Measurements from ENCODE around the gene NKAIN2.

The NKAIN2 gene

DNA sequence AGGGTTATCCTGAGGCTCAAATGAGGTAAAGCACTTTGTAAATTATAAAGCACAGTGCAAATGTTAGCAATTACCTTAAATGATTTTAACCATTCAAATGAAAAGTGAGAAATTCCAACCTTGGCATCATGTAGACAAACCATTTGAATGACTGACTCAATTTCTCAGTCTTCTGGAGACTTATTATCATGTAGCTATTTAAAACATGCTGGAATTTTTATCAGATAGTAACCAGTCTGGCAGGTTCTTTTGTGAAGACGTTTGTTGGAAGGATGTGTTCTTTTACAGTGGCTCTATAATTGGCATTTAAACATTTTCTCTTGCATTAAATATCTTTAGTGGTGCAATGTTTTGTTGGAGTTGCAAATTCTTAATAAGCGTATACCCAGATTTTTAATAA lies 386.6 kb downstream of the NKAIN2 start (continued):
- TF ChIP-seq, protein P1, sequence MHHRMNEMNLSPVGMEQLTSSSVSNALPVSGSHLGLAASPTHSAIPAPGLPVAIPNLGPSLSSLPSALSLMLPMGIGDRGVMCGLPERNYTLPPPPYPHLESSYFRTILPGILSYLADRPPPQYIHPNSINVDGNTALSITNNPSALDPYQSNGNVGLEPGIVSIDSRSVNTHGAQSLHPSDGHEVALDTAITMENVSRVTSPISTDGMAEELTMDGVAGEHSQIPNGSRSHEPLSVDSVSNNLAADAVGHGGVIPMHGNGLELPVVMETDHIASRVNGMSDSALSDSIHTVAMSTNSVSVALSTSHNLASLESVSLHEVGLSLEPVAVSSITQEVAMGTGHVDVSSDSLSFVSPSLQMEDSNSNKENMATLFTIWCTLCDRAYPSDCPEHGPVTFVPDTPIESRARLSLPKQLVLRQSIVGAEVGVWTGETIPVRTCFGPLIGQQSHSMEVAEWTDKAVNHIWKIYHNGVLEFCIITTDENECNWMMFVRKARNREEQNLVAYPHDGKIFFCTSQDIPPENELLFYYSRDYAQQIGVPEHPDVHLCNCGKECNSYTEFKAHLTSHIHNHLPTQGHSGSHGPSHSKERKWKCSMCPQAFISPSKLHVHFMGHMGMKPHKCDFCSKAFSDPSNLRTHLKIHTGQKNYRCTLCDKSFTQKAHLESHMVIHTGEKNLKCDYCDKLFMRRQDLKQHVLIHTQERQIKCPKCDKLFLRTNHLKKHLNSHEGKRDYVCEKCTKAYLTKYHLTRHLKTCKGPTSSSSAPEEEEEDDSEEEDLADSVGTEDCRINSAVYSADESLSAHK (tag by site-specific recombination; IDR thresholded peaks at IDR 0.05) = no peak

DNA sequence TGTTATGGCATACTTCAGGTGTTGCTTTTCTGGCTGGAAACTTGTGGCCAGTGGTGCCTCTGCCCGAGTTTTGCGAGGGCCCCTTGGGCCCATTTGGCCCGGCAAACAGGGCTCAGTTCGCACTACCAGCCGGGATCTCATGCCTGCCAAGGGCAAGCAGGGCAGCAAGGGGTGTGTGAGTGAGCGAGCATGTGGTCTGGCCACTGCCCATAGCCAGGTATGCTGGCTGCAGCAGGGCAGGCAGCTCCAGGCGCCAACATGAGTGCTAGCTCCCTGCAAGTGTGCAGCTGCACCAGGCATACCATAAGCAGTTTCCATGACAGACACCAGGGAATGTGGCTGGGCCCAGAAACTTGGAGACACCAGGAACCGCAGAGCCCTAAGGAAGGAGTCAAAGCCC lies 389.5 kb downstream of the NKAIN2 start:
- CTCF ChIA-PET = interaction anchor here (0.6 kb wide), 1 partner anchor 856 kb away, joined by 5 read pairs; no protein-coding TSS in a partner anchor
- Histone ChIP-seq H3K27ac (ENCODE audit: extremely low read depth, low read depth, low read length) (no peak overlapping the region), H3K4me1 (ENCODE audit: control insufficient read depth, insufficient read depth, low read length) (no peaks in the 10 kb centered on the region), H3K4me3 (ENCODE audit: low read depth, low read length) (no peak overlapping the region), H3K36me3 (ENCODE audit: control insufficient read depth in 2 of 2, insufficient read depth in 1 of 2, low read length in 2 of 2) (no peaks in the 10 kb centered on the region), H3K9me3 (ENCODE audit: control insufficient read depth, insufficient read depth, low read depth, low read length) (no peaks in the 10 kb centered on the region)
- no peak for TF ChIP-seq KLF7 (tag by site-specific recombination; IDR thresholded peaks at IDR 0.05; ENCODE audit: borderline replicate concordance)
- TF ChIP-seq, protein P2, sequence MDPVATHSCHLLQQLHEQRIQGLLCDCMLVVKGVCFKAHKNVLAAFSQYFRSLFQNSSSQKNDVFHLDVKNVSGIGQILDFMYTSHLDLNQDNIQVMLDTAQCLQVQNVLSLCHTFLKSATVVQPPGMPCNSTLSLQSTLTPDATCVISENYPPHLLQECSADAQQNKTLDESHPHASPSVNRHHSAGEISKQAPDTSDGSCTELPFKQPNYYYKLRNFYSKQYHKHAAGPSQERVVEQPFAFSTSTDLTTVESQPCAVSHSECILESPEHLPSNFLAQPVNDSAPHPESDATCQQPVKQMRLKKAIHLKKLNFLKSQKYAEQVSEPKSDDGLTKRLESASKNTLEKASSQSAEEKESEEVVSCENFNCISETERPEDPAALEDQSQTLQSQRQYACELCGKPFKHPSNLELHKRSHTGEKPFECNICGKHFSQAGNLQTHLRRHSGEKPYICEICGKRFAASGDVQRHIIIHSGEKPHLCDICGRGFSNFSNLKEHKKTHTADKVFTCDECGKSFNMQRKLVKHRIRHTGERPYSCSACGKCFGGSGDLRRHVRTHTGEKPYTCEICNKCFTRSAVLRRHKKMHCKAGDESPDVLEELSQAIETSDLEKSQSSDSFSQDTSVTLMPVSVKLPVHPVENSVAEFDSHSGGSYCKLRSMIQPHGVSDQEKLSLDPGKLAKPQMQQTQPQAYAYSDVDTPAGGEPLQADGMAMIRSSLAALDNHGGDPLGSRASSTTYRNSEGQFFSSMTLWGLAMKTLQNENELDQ (tag by site-specific recombination; IDR thresholded peaks at IDR 0.05; ENCODE audit: low read depth) = no peak
- no peak for TF ChIP-seq ZNF341 (tag by site-specific recombination; IDR thresholded peaks at IDR 0.05; ENCODE audit: low read depth)
- TF ChIP-seq ZNF112 (tag by site-specific recombination; IDR thresholded peaks at IDR 0.05) = no peak
- TF ChIP-seq ZNF670 (tag by site-specific recombination; IDR thresholded peaks at IDR 0.05; ENCODE audit: low read depth) = no peak
- no peak for TF ChIP-seq ZNF239 (tag by site-specific recombination; IDR thresholded peaks at IDR 0.05)
- no peak for TF ChIP-seq ZNF610 (tag by site-specific recombination; IDR thresholded peaks at IDR 0.05; ENCODE audit: borderline replicate concordance)
- TF ChIP-seq ZNF19 (tag by site-specific recombination; IDR thresholded peaks at IDR 0.05; ENCODE audit: low read depth) = no peak
- no peak for TF ChIP-seq MEIS1 (CRISPR knock-in tag; IDR thresholded peaks at IDR 0.05; ENCODE audit: borderline replicate concordance)
- TF ChIP-seq ZBTB20 (tag by site-specific recombination; IDR thresholded peaks at IDR 0.05) = no peak
- TF ChIP-seq, protein P3, sequence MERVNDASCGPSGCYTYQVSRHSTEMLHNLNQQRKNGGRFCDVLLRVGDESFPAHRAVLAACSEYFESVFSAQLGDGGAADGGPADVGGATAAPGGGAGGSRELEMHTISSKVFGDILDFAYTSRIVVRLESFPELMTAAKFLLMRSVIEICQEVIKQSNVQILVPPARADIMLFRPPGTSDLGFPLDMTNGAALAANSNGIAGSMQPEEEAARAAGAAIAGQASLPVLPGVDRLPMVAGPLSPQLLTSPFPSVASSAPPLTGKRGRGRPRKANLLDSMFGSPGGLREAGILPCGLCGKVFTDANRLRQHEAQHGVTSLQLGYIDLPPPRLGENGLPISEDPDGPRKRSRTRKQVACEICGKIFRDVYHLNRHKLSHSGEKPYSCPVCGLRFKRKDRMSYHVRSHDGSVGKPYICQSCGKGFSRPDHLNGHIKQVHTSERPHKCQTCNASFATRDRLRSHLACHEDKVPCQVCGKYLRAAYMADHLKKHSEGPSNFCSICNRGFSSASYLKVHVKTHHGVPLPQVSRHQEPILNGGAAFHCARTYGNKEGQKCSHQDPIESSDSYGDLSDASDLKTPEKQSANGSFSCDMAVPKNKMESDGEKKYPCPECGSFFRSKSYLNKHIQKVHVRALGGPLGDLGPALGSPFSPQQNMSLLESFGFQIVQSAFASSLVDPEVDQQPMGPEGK (tag by site-specific recombination; IDR thresholded peaks at IDR 0.05) = no peak
- no peak for TF ChIP-seq ZNF521 (tag by site-specific recombination; IDR thresholded peaks at IDR 0.05)
- TF ChIP-seq OSR2 (tag by site-specific recombination; IDR thresholded peaks at IDR 0.05) = no peak
- no peak for TF ChIP-seq ZNF394 (tag by site-specific recombination; IDR thresholded peaks at IDR 0.05; ENCODE audit: borderline replicate concordance)
- POLR2A ChIA-PET = no interaction called here

DNA sequence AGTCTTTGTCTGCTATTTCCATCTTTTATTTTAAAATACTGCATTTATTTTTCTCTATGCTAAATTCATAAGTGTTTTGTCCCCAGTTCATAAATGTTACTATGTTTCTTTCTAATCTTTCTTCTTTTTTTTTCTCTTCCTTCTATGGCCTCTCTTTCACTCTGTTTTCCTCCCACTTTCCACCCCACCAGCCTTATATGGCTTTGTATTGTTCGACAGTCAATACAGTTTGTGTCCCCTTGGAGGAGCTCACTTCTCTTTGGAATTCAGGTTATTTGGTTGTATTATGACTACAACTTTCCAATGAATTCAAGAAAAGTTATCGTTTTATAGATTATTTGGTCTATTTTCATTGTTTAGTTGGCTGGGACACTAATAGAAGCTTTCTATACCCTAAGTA lies 393.5 kb downstream of the NKAIN2 start:
- CTCF ChIA-PET = interaction anchor here (0.6 kb wide), 1 partner anchor 49 kb away, joined by 3 read pairs; no protein-coding TSS in a partner anchor
- H3K36me3 ChIP-seq (ENCODE audit: control insufficient read depth in 2 of 2, insufficient read depth in 1 of 2, low read length in 2 of 2) = no peaks in the 10 kb centered on the region
- no peaks in the 10 kb centered on the region for H3K9me3 ChIP-seq (ENCODE audit: control insufficient read depth, insufficient read depth, low read depth, low read length)
- no peak overlapping the region for H3K27ac ChIP-seq (ENCODE audit: extremely low read depth, low read depth, low read length)
- POLR2A ChIA-PET = no interaction called here
- H3K4me1 ChIP-seq (ENCODE audit: control insufficient read depth, insufficient read depth, low read length) = no peaks in the 10 kb centered on the region
- H3K4me3 ChIP-seq (ENCODE audit: low read depth, low read length) = no peak overlapping the region
- TF ChIP-seq ZNF660 (tag by site-specific recombination; IDR thresholded peaks at IDR 0.05) (no peak), ZNF138 (tag by site-specific recombination; IDR thresholded peaks at IDR 0.05; ENCODE audit: borderline replicate concordance) (no peak), ZNF555 (tag by site-specific recombination; conservative IDR thresholded peaks at IDR 0.05) (no peak), PRDM1 (tag by site-specific recombination; IDR thresholded peaks at IDR 0.05) (no peak)
- TF ChIP-seq, protein P3 (tag by site-specific recombination; IDR thresholded peaks at IDR 0.05) = no peak
- TF ChIP-seq, protein P4, sequence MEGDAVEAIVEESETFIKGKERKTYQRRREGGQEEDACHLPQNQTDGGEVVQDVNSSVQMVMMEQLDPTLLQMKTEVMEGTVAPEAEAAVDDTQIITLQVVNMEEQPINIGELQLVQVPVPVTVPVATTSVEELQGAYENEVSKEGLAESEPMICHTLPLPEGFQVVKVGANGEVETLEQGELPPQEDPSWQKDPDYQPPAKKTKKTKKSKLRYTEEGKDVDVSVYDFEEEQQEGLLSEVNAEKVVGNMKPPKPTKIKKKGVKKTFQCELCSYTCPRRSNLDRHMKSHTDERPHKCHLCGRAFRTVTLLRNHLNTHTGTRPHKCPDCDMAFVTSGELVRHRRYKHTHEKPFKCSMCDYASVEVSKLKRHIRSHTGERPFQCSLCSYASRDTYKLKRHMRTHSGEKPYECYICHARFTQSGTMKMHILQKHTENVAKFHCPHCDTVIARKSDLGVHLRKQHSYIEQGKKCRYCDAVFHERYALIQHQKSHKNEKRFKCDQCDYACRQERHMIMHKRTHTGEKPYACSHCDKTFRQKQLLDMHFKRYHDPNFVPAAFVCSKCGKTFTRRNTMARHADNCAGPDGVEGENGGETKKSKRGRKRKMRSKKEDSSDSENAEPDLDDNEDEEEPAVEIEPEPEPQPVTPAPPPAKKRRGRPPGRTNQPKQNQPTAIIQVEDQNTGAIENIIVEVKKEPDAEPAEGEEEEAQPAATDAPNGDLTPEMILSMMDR (tag by site-specific recombination; IDR thresholded peaks at IDR 0.05) = no peak
- TF ChIP-seq, protein P5, sequence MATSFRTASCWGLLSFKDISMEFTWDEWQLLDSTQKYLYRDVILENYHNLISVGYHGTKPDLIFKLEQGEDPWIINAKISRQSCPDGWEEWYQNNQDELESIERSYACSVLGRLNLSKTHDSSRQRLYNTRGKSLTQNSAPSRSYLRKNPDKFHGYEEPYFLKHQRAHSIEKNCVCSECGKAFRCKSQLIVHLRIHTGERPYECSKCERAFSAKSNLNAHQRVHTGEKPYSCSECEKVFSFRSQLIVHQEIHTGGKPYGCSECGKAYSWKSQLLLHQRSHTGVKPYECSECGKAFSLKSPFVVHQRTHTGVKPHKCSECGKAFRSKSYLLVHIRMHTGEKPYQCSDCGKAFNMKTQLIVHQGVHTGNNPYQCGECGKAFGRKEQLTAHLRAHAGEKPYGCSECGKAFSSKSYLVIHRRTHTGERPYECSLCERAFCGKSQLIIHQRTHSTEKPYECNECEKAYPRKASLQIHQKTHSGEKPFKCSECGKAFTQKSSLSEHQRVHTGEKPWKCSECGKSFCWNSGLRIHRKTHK (tag by site-specific recombination; IDR thresholded peaks at IDR 0.05) = no peak
